ENCODE measurements around the gene SLC15A3.

The SLC15A3 gene

GRCh38 chr11:60934124-60934789, 17.7 kb downstream of the SLC15A3 start:
- TF ChIP-seq GATA2 (IDR thresholded peaks at IDR 0.05; ENCODE audit: low read depth, low read length) (no peak), GATA3 (IDR thresholded peaks at IDR 0.05; ENCODE audit: low read depth, low read length) (no peak)

- TF ChIP-seq GATA3 (IDR thresholded peaks at IDR 0.05; ENCODE audit: low read depth, low read length) (no peak), GATA2 (IDR thresholded peaks at IDR 0.05; ENCODE audit: low read depth, low read length) (no peak)
Observed at GRCh38 chr11:60933416-60934123, 18.4 kb downstream of the SLC15A3 start.

DNA sequence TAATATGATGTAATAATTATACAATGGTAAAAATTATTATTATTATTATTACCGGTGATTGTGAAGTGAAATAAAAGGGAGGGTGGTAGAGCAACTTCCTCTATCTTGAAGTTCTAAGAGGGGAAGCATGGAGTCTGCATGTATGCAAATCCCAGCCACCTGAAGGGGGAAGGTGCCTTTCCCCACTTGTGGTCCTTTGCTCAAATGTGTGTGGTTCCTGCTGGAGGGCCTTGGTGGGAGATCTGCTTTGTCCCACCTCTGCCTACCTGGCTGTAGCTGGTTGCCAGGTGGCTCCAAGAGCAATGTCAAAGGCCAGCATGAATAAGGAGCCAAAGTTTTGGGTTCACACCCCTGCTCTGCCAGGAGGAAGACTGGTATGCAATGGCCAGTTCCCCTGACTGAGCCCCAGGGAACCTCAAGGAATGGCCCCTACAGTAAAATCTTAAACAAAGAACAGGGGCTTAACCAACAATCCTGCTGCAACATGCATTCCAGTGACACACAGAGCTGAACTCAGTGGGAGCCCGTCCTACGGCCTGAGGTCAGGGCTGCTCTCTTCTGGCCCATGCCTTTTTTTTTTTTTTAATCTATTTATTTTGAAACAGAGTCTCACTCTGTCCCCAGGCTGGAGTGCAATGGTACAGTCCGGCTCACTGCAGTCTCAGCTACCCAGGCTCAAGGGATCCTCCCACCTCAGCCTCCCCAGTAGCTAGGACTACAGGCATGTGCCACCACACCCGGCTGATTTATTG, 19.2 kb downstream of the SLC15A3 start:
- no peak for TF ChIP-seq GATA2 (IDR thresholded peaks at IDR 0.05; ENCODE audit: low read depth, low read length)
- TF ChIP-seq GATA3 (IDR thresholded peaks at IDR 0.05; ENCODE audit: low read depth, low read length): no peak

DNA sequence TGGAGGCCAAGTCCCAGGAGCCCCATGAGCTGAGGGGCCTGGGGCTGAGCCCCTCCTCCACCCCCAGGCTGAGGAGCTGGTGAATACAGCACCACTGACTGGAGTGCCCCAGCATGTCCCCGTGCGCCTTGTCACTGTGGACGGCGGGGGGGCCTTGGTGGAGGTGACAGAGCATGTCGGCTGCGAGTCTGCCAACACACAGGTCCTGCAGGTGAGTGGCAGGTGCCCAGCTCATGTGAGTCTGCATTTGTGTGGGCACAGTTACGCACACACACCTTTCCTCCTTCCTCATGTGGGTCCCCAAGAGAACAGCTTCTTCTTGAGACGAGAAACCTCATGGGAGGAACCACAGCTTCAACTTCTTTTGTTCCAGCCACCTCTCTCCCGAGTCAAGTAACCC, 20.1 kb downstream of the SLC15A3 start:
- TF ChIP-seq GATA2 (IDR thresholded peaks at IDR 0.05; ENCODE audit: low read depth, low read length) (no peak), GATA3 (IDR thresholded peaks at IDR 0.05; ENCODE audit: low read depth, low read length) (no peak)

GRCh38 chr11:60930394-60930793, 21.6 kb downstream of the SLC15A3 start:
- TF ChIP-seq GATA2 (IDR thresholded peaks at IDR 0.05; ENCODE audit: low read depth, low read length): no peak
- no peak for TF ChIP-seq GATA3 (IDR thresholded peaks at IDR 0.05; ENCODE audit: low read depth, low read length)

DNA sequence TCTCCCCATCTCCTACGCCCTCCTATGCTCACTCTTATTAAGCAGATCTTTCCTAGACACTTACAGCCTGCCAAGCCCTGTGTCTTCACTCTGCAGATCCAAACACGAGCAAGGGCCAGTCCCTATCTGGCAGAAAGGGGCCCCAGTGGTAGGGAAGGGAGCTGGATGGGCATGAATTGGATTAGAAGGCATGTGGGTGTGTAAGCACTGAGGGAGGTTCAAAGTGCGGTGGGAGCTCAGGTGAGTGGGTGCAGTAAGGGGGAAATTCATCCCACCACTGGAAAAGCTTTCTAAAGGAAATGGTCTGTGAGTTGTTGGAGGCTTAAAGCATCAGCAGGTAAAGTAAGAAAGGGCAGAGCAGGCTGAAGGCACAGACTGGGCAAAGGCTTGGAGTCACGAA, 22.2 kb downstream of the SLC15A3 start:
- no peak for TF ChIP-seq GATA2 (IDR thresholded peaks at IDR 0.05; ENCODE audit: low read depth, low read length)
- no peak for TF ChIP-seq GATA3 (IDR thresholded peaks at IDR 0.05; ENCODE audit: low read depth, low read length)

GRCh38 chr11:60928563-60929001, 23.4 kb downstream of the SLC15A3 start:
- TF ChIP-seq GATA3 (IDR thresholded peaks at IDR 0.05; ENCODE audit: low read depth, low read length) (no peak), GATA2 (IDR thresholded peaks at IDR 0.05; ENCODE audit: low read depth, low read length) (no peak)

GRCh38 chr11:60927600-60927999, 24.4 kb downstream of the SLC15A3 start:
- TF ChIP-seq GATA2 (IDR thresholded peaks at IDR 0.05; ENCODE audit: low read depth, low read length) (no peak), GATA3 (IDR thresholded peaks at IDR 0.05; ENCODE audit: low read depth, low read length) (no peak)

DNA sequence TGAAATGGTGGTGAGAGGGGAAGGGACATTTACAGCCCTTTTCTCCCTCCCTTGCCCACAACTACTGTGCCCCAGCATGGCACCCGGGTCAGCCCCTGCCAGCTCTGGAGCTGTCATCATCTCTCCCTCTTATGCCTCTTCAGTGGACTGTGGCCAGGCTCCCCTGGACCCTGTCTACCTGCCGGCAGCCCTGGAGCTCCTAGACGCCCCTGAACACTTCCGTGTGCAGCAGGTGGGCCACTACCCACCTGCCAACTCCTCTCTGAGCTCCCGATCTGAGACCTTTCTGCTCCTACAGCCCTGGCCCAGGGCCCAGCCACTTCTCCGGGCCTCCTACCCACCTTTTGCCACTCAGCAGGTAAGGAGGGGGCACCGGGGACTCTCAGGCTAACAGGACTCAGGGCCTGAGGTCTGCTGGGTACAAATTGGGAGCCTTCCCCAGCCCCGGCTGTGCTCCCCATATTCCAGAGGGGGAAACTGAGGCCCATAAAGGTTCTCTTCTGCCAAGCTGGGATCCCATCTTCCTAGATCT, 24.8 kb downstream of the SLC15A3 start:
- TF ChIP-seq GATA3 (IDR thresholded peaks at IDR 0.05; ENCODE audit: low read depth, low read length) (no peak), GATA2 (IDR thresholded peaks at IDR 0.05; ENCODE audit: low read depth, low read length) (no peak)

GRCh38 chr11:60926500-60926899, 25.5 kb downstream of the SLC15A3 start:
- TF ChIP-seq GATA3 (IDR thresholded peaks at IDR 0.05; ENCODE audit: low read depth, low read length) (no peak), GATA2 (IDR thresholded peaks at IDR 0.05; ENCODE audit: low read depth, low read length) (no peak)

GRCh38 chr11:60925868-60926267, 26.1 kb downstream of the SLC15A3 start:
- TF ChIP-seq GATA2 (IDR thresholded peaks at IDR 0.05; ENCODE audit: low read depth, low read length) (no peak), GATA3 (IDR thresholded peaks at IDR 0.05; ENCODE audit: low read depth, low read length) (no peak)

- TF ChIP-seq GATA2 (IDR thresholded peaks at IDR 0.05; ENCODE audit: low read depth, low read length): no peak
- TF ChIP-seq GATA3 (IDR thresholded peaks at IDR 0.05; ENCODE audit: low read depth, low read length): no peak
Observed at GRCh38 chr11:60924906-60925853, 26.8 kb downstream of the SLC15A3 start.
